K562 (cell line): Measurements from ENCODE around the gene CCL19. TPM values are rescaled to one million over a fixed set of nuclear protein-coding genes. Genes with fewer than 3 reads are reported as not detected.

Source experiments
- ATAC-seq: fragments of 200-7000 bp; cut with Tn5 transposase; 3 replicates; pipeline ENCODE4 v1.9.1; 2020; ENCODE audit warnings: moderate library complexity
- BruUV-seq: library from RNA; stranded (reverse); fragments of 400-500 nt; replicated peaks from 2 replicates; lab custom pipeline; 2021; lab: Mats Ljungman, UMichigan
- CTCF ChIA-PET: fragments of 300-600 bp; formaldehyde crosslinking; extraction: SDS; loops from one replicate; lab custom pipeline; 2021; ENCODE audit warnings: low intra/inter-chr PET ratio; lab: Yijun Ruan, JAX
- POLR2A ChIA-PET: fragments of 300-600, 350-650 bp; sonication (Branson Sonifier 250); formaldehyde crosslinking; extraction: SDS; loops from one replicate; lab custom pipeline; 2021; ENCODE audit warnings: antibody characterized with exemption, inconsistent platforms; lab: Yijun Ruan, JAX
- DNase-seq, 4 experiments: peaks; one replicate each; pipeline versions ENCODE4 v3.0.0 to v3.0.0-alpha.2; 2011 to 2018; ENCODE audit warnings: low spot score in 3 of 4, mixed read lengths in 3 of 4; ENCODE audit errors: extremely low read depth in 1 of 4
- FAIRE-seq: peaks from 2 replicates; lab custom pipeline; 2011; peaks lifted over from hg19 to GRCh38; lab: Jason Lieb, UNC
- H2AFZ ChIP-seq: 2 replicates; pipeline ENCODE4 v1.6.0; 2011; ENCODE audit warnings: low read depth, low read length, control low read depth, inconsistent platforms
- H3K27ac ChIP-seq: fragments of 200-600 bp; 3 replicates; pipeline ENCODE4 v1.8.0; 2011; ENCODE audit warnings: low read depth, mild to moderate bottlenecking, control low read depth, inconsistent platforms, low read length, moderate library complexity, mixed read lengths; ENCODE audit errors: extremely low read depth
- H3K27me3 ChIP-seq, 2 experiments: fragments of 300-600 bp in 1 of 2; 2 replicates in 1 of 2; 3 replicates in 1 of 2; pipeline versions ENCODE4 v1.6.0 to v1.8.0; 2011; ENCODE audit warnings: inconsistent platforms in 2 of 2, low read length in 2 of 2, mild to moderate bottlenecking in 1 of 2, mixed read lengths in 1 of 2, moderate library complexity in 1 of 2; ENCODE audit not compliant: control insufficient read depth in 2 of 2, insufficient read depth in 2 of 2
- H3K36me3 ChIP-seq: fragments of 300-600 bp; 3 replicates; pipeline ENCODE4 v1.8.0; 2011; ENCODE audit warnings: mild to moderate bottlenecking, low read length, inconsistent platforms; ENCODE audit not compliant: control insufficient read depth, insufficient read depth
- H3K4me1 ChIP-seq, 2 experiments: fragments of 200-600 bp in 1 of 2; replicated peaks in 1 of 2; 2 replicates in 1 of 2; 3 replicates in 1 of 2; pipeline versions ENCODE4 v1.5.1 to v1.8.0; 2011; ENCODE audit warnings: inconsistent platforms in 2 of 2, low read length in 2 of 2, mild to moderate bottlenecking in 1 of 2, mixed read lengths in 1 of 2, moderate library complexity in 1 of 2; ENCODE audit not compliant: control insufficient read depth in 2 of 2, insufficient read depth in 2 of 2
- H3K4me2 ChIP-seq: 2 replicates; pipeline ENCODE4 v1.6.1; 2011; ENCODE audit warnings: low read length, control low read depth, inconsistent platforms, mixed read lengths; ENCODE audit not compliant: insufficient read depth
- H3K4me3 ChIP-seq: fragments of 200-600 bp; sonication (generic), shearing (Covaris generic); 2 replicates; pipeline ENCODE4 v1.5.1; 2016; ENCODE audit warnings: control low read depth, inconsistent platforms
- H3K79me2 ChIP-seq: fragments of 200-600 bp; 3 replicates; pipeline ENCODE4 v1.8.0; 2011; ENCODE audit warnings: low read length, inconsistent platforms; ENCODE audit not compliant: control insufficient read depth, insufficient read depth
- H3K9ac ChIP-seq, 2 experiments: 2 replicates each; pipeline versions ENCODE4 v1.6.0 to v1.6.1; 2011; ENCODE audit warnings: low read depth in 2 of 2, low read length in 2 of 2, control low read depth in 1 of 2, inconsistent platforms in 1 of 2, mild to moderate bottlenecking in 1 of 2, mixed read lengths in 1 of 2; ENCODE audit not compliant: insufficient read depth in 1 of 2
- H3K9me1 ChIP-seq: one replicate; pipeline ENCODE4 v1.6.0; 2011; ENCODE audit warnings: inconsistent platforms, mild to moderate bottlenecking, low read length, moderate library complexity; ENCODE audit not compliant: control insufficient read depth, insufficient read depth
- H3K9me3 ChIP-seq: replicated peaks from 2 replicates; pipeline ENCODE4 v1.5.1; 2011; ENCODE audit warnings: low read depth, low read length, inconsistent platforms; ENCODE audit not compliant: control insufficient read depth, insufficient read depth
- H4K20me1 ChIP-seq: replicated peaks from 2 replicates; pipeline ENCODE4 v1.6.1; 2011; ENCODE audit warnings: low read length, inconsistent platforms, mixed read lengths; ENCODE audit not compliant: control insufficient read depth, insufficient read depth
- BRD4 ChIP-seq: fragments of 200-600 bp; sonication (generic); IDR thresholded peaks from 2 replicates; pipeline ENCODE4 v1.6.1; 2017; ENCODE audit warnings: inconsistent platforms
- DNMT1 ChIP-seq: fragments of 450-650 bp; IDR thresholded peaks from 2 replicates; pipeline ENCODE4 v1.6.1; 2016; ENCODE audit warnings: antibody characterized with exemption, mild to moderate bottlenecking
- FOXK1 ChIP-seq: sonication (generic); formaldehyde crosslinking; IDR thresholded peaks from 2 replicates; pipeline ENCODE4 v1.8.0; 2022; ENCODE audit warnings: missing genetic modification reagents, mild to moderate bottlenecking, borderline replicate concordance
- FOXM1 ChIP-seq, 2 experiments: fragments of 450-650 bp in 1 of 2; sonication (generic) in 1 of 2; formaldehyde crosslinking in 1 of 2; IDR thresholded peaks; 2 replicates each; pipeline versions ENCODE4 v1.6.1 to v1.9.0; 2017 to 2022; ENCODE audit warnings: low read depth in 2 of 2, mild to moderate bottlenecking in 2 of 2, missing genetic modification reagents in 1 of 2, moderate library complexity in 1 of 2
- HMG20A ChIP-seq: fragments of 450-650 bp; formaldehyde crosslinking; conservative IDR thresholded peaks from 2 replicates; pipeline ENCODE4 v1.4.0; 2020; ENCODE audit warnings: mild to moderate bottlenecking, mixed read lengths
- MGA ChIP-seq: fragments of 450-650 bp; IDR thresholded peaks from 2 replicates; pipeline ENCODE4 v1.6.1; 2016; ENCODE audit warnings: mild to moderate bottlenecking, moderate library complexity
- SRSF3 ChIP-seq: fragments of 200-400 bp; formaldehyde crosslinking; IDR thresholded peaks from 2 replicates; pipeline ENCODE4 v1.6.1; 2016; ENCODE audit warnings: mild to moderate bottlenecking, low read length, moderate library complexity; ENCODE audit not compliant: insufficient read depth
- THRAP3 ChIP-seq: fragments of 450-650 bp; IDR thresholded peaks from 2 replicates; pipeline ENCODE4 v1.6.1; 2016; ENCODE audit warnings: mild to moderate bottlenecking, inconsistent platforms, borderline replicate concordance
- TOE1 ChIP-seq, 2 experiments: fragments of 450-650 bp in 1 of 2; sonication (generic) in 1 of 2; formaldehyde crosslinking in 1 of 2; IDR thresholded peaks; 2 replicates each; pipeline versions ENCODE4 v1.7.1 to v1.8.0; 2016 to 2022; ENCODE audit warnings: borderline replicate concordance in 2 of 2, mild to moderate bottlenecking in 2 of 2, antibody characterized with exemption in 1 of 2, inconsistent platforms in 1 of 2, low read depth in 1 of 2, missing genetic modification reagents in 1 of 2, moderate library complexity in 1 of 2
- WGBS: fragments of 100-300 bp; shearing (Covaris generic); methylation state at CpG from one replicate; pipeline ENCODE4 v1.1.6; 2016; ENCODE audit warnings: low coverage, mixed read lengths; ENCODE audit not compliant: insufficient coverage; ENCODE audit errors: missing lambda C conversion rate; 5-methylcytosine and 5-hydroxymethylcytosine counted together
- in situ Hi-C: fragments of 300-500 bp; cut with MboI; formaldehyde crosslinking; loops from 4 replicates; pipeline ENCODE4 v1.15.0; 2018; ENCODE audit warnings: inconsistent platforms, mixed read lengths
- intact Hi-C: fragments of 100-400 bp; cut with micrococcal nuclease; formaldehyde crosslinking; loops from 2 replicates; pipeline ENCODE4 v1.14.2; 2022
- polyA plus RNA-seq, 8 experiments: library from polyadenylated mRNA; depleted of rRNA in 4 of 8; stranded (reverse) in 5 of 8; unstranded in 3 of 8; fragments of >200 nt; fragmentation: Nextera tagmentation in 2 of 8; fragmentation: Illumina TruSeq in 1 of 8; extraction: Ambion mirVana in 2 of 8; extraction: Trizol in 1 of 8; gene quantifications; 2 replicates each; pipeline versions ENCODE4 v1.2.1 to v1.2.3, GENCODE V29; 2011 to 2014; ENCODE audit warnings: inconsistent platforms in 1 of 8, missing spikeins in 1 of 8
- total RNA-seq, 7 experiments: library from RNA; depleted of rRNA in 6 of 7; stranded (reverse); fragments of >200 nt in 6 of 7; fragmentation: Illumina TruSeq in 2 of 7; extraction: Trizol in 2 of 7; gene quantifications; 2 replicates each; pipeline versions ENCODE4 v1.2.1 to v1.2.3, GENCODE V29; 2011 to 2021; ENCODE audit warnings: low replicate concordance in 1 of 7

The CCL19 gene
- total and polyA plus RNA-seq, 9 of the 15 experiments (the other 6 are each of a cell fraction or from before 2014, with no cell fraction given): not detected

- ChIA-PET POLR2A (interaction anchor here (0.7 to 2.8 kb wide), 3 partner anchors 11 to 12 kb away, joined by 3 to 13 read pairs (median 5); partner anchors contain the start of gene IL11RA), CTCF (no interaction called here)
- Histone ChIP-seq H4K20me1 (0 out of 2 replicates have a peak, but pooled peaks cover 4% of the 10 kb centered on the region), H3K36me3 (peaks cover 3% of the 10 kb centered on the region; the same call in 2 of the 3 replicates), H3K79me2 (peaks cover 21% of the 10 kb centered on the region), H2AFZ (no peak within 1 kb of the TSS), H3K9me3 (no peaks in the 10 kb centered on the region), H3K9ac (no peak within 1 kb of the TSS), H3K27me3 (no peaks in the 10 kb centered on the region), H3K4me2 (no peak within 1 kb of the TSS), H3K9me1 (peaks cover 2% of the 10 kb centered on the region), H3K4me3 (no peak within 1 kb of the TSS)
- ATAC-seq: no peak
- in situ Hi-C loops: no loop called here
- intact Hi-C loops: no loop called here
- DNase-seq: no peak
- no peak for FAIRE-seq
- 67% methylated on average over 3 of the region's 4 CpGs for WGBS
- no peak for TF ChIP-seq BRD4
- no peak for TF ChIP-seq THRAP3
- TF ChIP-seq SRSF3: no peak
- no peak for TF ChIP-seq FOXK1 (CRISPR knock-in tag)
- TF ChIP-seq MGA: no peak
- TF ChIP-seq DNMT1: no peak
- no peak for TF ChIP-seq HMG20A (CRISPR knock-in tag)
- TF ChIP-seq TOE1 (IDR thresholded peaks at IDR 0.05; ENCODE audit: borderline replicate concordance): no peak
- no peak for TF ChIP-seq TOE1 (CRISPR knock-in tag; IDR thresholded peaks at IDR 0.05; ENCODE audit: borderline replicate concordance, low read depth)
- TF ChIP-seq FOXM1 (IDR thresholded peaks at IDR 0.05; ENCODE audit: low read depth): no peak
- no peak for TF ChIP-seq FOXM1 (CRISPR knock-in tag; IDR thresholded peaks at IDR 0.05; ENCODE audit: low read depth)
- TF ChIP-seq, all 486 proteins: peak for 0
- BruUV-seq: no TSS peak
- Histone ChIP-seq H3K4me1 (peaks cover 18 to 21% of the 10 kb centered on the region in 2 experiments), H3K27ac (no peak within 1 kb of the TSS)
Measured at GRCh38 chr9:34662526-34663302, 28.4 kb downstream of the CCL19 start, which contains the start of gene CCL27. TSS of gene CCL27 (minus strand) at chr9:34662657. CDS start at chr9:34662633, 24 bp downstream.
